GM19240 (cell line): ENCODE data around the gene PIP5K1C.

ENCODE experiments used
- DNase-seq: peaks from one replicate; pipeline ENCODE4 v3.0.0; 2011; ENCODE audit warnings: low spot score; ENCODE audit not compliant: insufficient read length

The PIP5K1C gene

GRCh38 chr19:3695124-3695733, 5.0 kb downstream of the PIP5K1C start:
- DNase-seq, result no peak

- no peak for DNase-seq
Measured at GRCh38 chr19:3694361-3695123, 5.7 kb downstream of the PIP5K1C start.

- no peak for DNase-seq
Measured at GRCh38 chr19:3693025-3693925, 7.0 kb downstream of the PIP5K1C start.

GRCh38 chr19:3692141-3693024, 7.9 kb downstream of the PIP5K1C start:
- DNase-seq, result no peak

GRCh38 chr19:3691726-3692125, 8.5 kb downstream of the PIP5K1C start:
- DNase-seq, result no peak

GRCh38 chr19:3691372-3691716, 8.9 kb downstream of the PIP5K1C start:
- no peak for DNase-seq

- no peak for DNase-seq
Measured at GRCh38 chr19:3690551-3691371, 9.5 kb downstream of the PIP5K1C start.

GRCh38 chr19:3687774-3688706, 12.2 kb downstream of the PIP5K1C start:
- DNase-seq, result peak; percentile 55

GRCh38 chr19:3687393-3687773, 12.9 kb downstream of the PIP5K1C start:
- no peak for DNase-seq

GRCh38 chr19:3684817-3685410, 15.4 kb downstream of the PIP5K1C start:
- DNase-seq, result no peak

- peak; percentile 61 for DNase-seq
Measured at GRCh38 chr19:3684054-3684816, 16.0 kb downstream of the PIP5K1C start.

GRCh38 chr19:3683405-3684053, 16.7 kb downstream of the PIP5K1C start:
- DNase-seq, result no peak

GRCh38 chr19:3682741-3683404, 17.4 kb downstream of the PIP5K1C start:
- no peak for DNase-seq

- no peak for DNase-seq
Measured at GRCh38 chr19:3682286-3682685, 18.0 kb downstream of the PIP5K1C start.

GRCh38 chr19:3680939-3681338, 19.3 kb downstream of the PIP5K1C start:
- no peak for DNase-seq

- no peak for DNase-seq
Measured at GRCh38 chr19:3679581-3679980, 20.7 kb downstream of the PIP5K1C start.

- DNase-seq, result no peak
Measured at GRCh38 chr19:3679138-3679537, 21.1 kb downstream of the PIP5K1C start.
